HCEC 1CT (cell line): ENCODE results near the gene SLC2A4RG.

Experiments used
- DNase-seq: peaks from one replicate; pipeline ENCODE4 v3.0.0-alpha.2; 2017

SLC2A4RG gene

GRCh38 chr20:63700199-63701050 lies 39.2 kb upstream of the SLC2A4RG start:
- no peak for DNase-seq

GRCh38 chr20:63701051-63701328 lies 38.6 kb upstream of the SLC2A4RG start:
- no peak for DNase-seq

- no peak for DNase-seq
Measured at GRCh38 chr20:63701329-63702035, 38.1 kb upstream of the SLC2A4RG start.

- DNase-seq: no peak
Measured at GRCh38 chr20:63702036-63702665, 37.4 kb upstream of the SLC2A4RG start.

GRCh38 chr20:63702751-63703470 lies 36.7 kb upstream of the SLC2A4RG start:
- DNase-seq: no peak

- DNase-seq: no peak
Measured at GRCh38 chr20:63703471-63703975, 36.1 kb upstream of the SLC2A4RG start.

GRCh38 chr20:63703976-63704748 lies 35.4 kb upstream of the SLC2A4RG start:
- no peak for DNase-seq

- DNase-seq: no peak
Measured at GRCh38 chr20:63704749-63705117, 34.8 kb upstream of the SLC2A4RG start.

- no peak for DNase-seq
Measured at GRCh38 chr20:63705232-63706026, 34.1 kb upstream of the SLC2A4RG start.

GRCh38 chr20:63706027-63706695 lies 33.4 kb upstream of the SLC2A4RG start:
- no peak for DNase-seq

- DNase-seq: peak; percentile 28
Measured at GRCh38 chr20:63706852-63707557, 32.6 kb upstream of the SLC2A4RG start.

GRCh38 chr20:63707558-63708300 lies 31.8 kb upstream of the SLC2A4RG start, which contains the start of the genes ARFRP1 and ZGPAT:
ARFRP1 (minus strand) TSS chr20:63707976; CDS start chr20:63707091, 885 bp downstream.
ZGPAT (plus strand) TSS chr20:63708039; CDS start chr20:63708581, 542 bp downstream.
- DNase-seq: peak; percentile 90

GRCh38 chr20:63708301-63709148 lies 31.1 kb upstream of the SLC2A4RG start:
- DNase-seq: no peak

GRCh38 chr20:63709149-63709527 lies 30.4 kb upstream of the SLC2A4RG start:
- no peak for DNase-seq

- no peak for DNase-seq
Measured at GRCh38 chr20:63711085-63711645, 28.4 kb upstream of the SLC2A4RG start.

- no peak for DNase-seq
Measured at GRCh38 chr20:63712191-63712590, 27.4 kb upstream of the SLC2A4RG start.

- no peak for DNase-seq
Measured at GRCh38 chr20:63714858-63715257, 24.7 kb upstream of the SLC2A4RG start.

GRCh38 chr20:63718996-63719395 lies 20.6 kb upstream of the SLC2A4RG start:
- no peak for DNase-seq
